Rectal smooth muscle tissue (tissue), 1 donor: Measurements from ENCODE around the gene RHOG.
"Not testable (repeated sequence)": the region's sequence is repeated elsewhere in the genome, so short reads cannot be mapped to it uniquely, and the experiment has no call there.

Experiments used
- H3K27ac ChIP-seq: one replicate; pipeline ENCODE4 v1.7.0; 2013; ENCODE audit warnings: low read depth, low read length, inconsistent platforms
- H3K27me3 ChIP-seq: one replicate; pipeline ENCODE4 v1.7.0; 2013; ENCODE audit warnings: low read length; ENCODE audit not compliant: control insufficient read depth, insufficient read depth
- H3K36me3 ChIP-seq: one replicate; pipeline ENCODE4 v1.7.0; 2013; ENCODE audit warnings: low read length; ENCODE audit not compliant: control insufficient read depth, insufficient read depth
- H3K4me1 ChIP-seq: one replicate; pipeline ENCODE4 v1.7.0; 2013; ENCODE audit warnings: low read length; ENCODE audit not compliant: control insufficient read depth, insufficient read depth
- H3K4me3 ChIP-seq: one replicate; pipeline ENCODE4 v1.7.0; 2013; ENCODE audit warnings: low read length
- H3K9ac ChIP-seq: one replicate; pipeline ENCODE4 v1.7.0; 2013; ENCODE audit warnings: low read length

Gene RHOG

GRCh38 chr11:3826721-3827120 lies 14.0 kb downstream of the RHOG start:
- Histone ChIP-seq H3K9ac (no peak overlapping the region), H3K4me1 (no peaks in the 10 kb centered on the region), H3K36me3 (peaks cover 23% of the 10 kb centered on the region), H3K27me3 (no peaks in the 10 kb centered on the region), H3K4me3 (no peak overlapping the region), H3K27ac (no peak overlapping the region)

GRCh38 chr11:3825473-3826154 lies 15.1 kb downstream of the RHOG start:
- H3K4me1 ChIP-seq = no peaks in the 10 kb centered on the region
- H3K27me3 ChIP-seq = no peaks in the 10 kb centered on the region
- H3K27ac ChIP-seq = no peak overlapping the region
- no peak overlapping the region for H3K9ac ChIP-seq
- no peak overlapping the region for H3K4me3 ChIP-seq
- H3K36me3 ChIP-seq = peaks cover 26% of the 10 kb centered on the region

GRCh38 chr11:3824714-3825472 lies 15.9 kb downstream of the RHOG start:
- H3K27ac ChIP-seq = no peak overlapping the region

GRCh38 chr11:3823762-3824506 lies 16.8 kb downstream of the RHOG start:
- Histone ChIP-seq H3K27me3 (no peaks in the 10 kb centered on the region), H3K36me3 (peaks cover 26% of the 10 kb centered on the region), H3K4me1 (no peaks in the 10 kb centered on the region), H3K27ac (no peak overlapping the region), H3K9ac (no peak overlapping the region), H3K4me3 (no peak overlapping the region)

More at GRCh38 chr11:3824714-3825472, 15.9 kb downstream of the RHOG start:
- Histone ChIP-seq H3K4me3 (no peak overlapping the region), H3K27me3 (no peaks in the 10 kb centered on the region), H3K9ac (no peak overlapping the region), H3K36me3 (peaks cover 26% of the 10 kb centered on the region), H3K4me1 (no peaks in the 10 kb centered on the region)

GRCh38 chr11:3823303-3823702 lies 17.5 kb downstream of the RHOG start:
- H3K27ac ChIP-seq = no peak overlapping the region
- no peak overlapping the region for H3K9ac ChIP-seq
- no peak overlapping the region for H3K4me3 ChIP-seq
- H3K27me3 ChIP-seq = no peaks in the 10 kb centered on the region
- peaks cover 26% of the 10 kb centered on the region for H3K36me3 ChIP-seq
- H3K4me1 ChIP-seq = no peaks in the 10 kb centered on the region

GRCh38 chr11:3822312-3822711 lies 18.4 kb downstream of the RHOG start:
- no peaks in the 10 kb centered on the region for H3K4me1 ChIP-seq
- no peaks in the 10 kb centered on the region for H3K27me3 ChIP-seq
- H3K36me3 ChIP-seq = peaks cover 16% of the 10 kb centered on the region
- H3K4me3 ChIP-seq = no peak overlapping the region
- H3K9ac ChIP-seq = no peak overlapping the region
- no peak overlapping the region for H3K27ac ChIP-seq

GRCh38 chr11:3820971-3821370 lies 19.8 kb downstream of the RHOG start:
- H3K4me3 ChIP-seq = no peak overlapping the region
- H3K36me3 ChIP-seq = peaks cover 9% of the 10 kb centered on the region
- no peak overlapping the region for H3K27ac ChIP-seq
- H3K4me1 ChIP-seq = no peaks in the 10 kb centered on the region
- H3K9ac ChIP-seq = no peak overlapping the region
- no peaks in the 10 kb centered on the region for H3K27me3 ChIP-seq

GRCh38 chr11:3817181-3817800 lies 23.5 kb downstream of the RHOG start:
- H3K36me3 ChIP-seq = peaks cover 3% of the 10 kb centered on the region
- no peak overlapping the region for H3K9ac ChIP-seq
- no peak overlapping the region for H3K27ac ChIP-seq
- H3K4me1 ChIP-seq = no peaks in the 10 kb centered on the region
- H3K4me3 ChIP-seq = no peak overlapping the region
- H3K27me3 ChIP-seq = no peaks in the 10 kb centered on the region

- H3K36me3 ChIP-seq = peaks cover 3% of the 10 kb centered on the region
- H3K4me3 ChIP-seq = no peak overlapping the region
- no peaks in the 10 kb centered on the region for H3K27me3 ChIP-seq
- H3K9ac ChIP-seq = no peak overlapping the region
- H3K27ac ChIP-seq = no peak overlapping the region
- no peaks in the 10 kb centered on the region for H3K4me1 ChIP-seq
These were observed 24.1 kb downstream of the RHOG start for GRCh38 chr11:3816673-3817072.

GRCh38 chr11:3815845-3816244 lies 24.9 kb downstream of the RHOG start:
- Histone ChIP-seq H3K9ac (no peak overlapping the region), H3K27ac (no peak overlapping the region), H3K4me3 (no peak overlapping the region), H3K27me3 (no peaks in the 10 kb centered on the region), H3K4me1 (no peaks in the 10 kb centered on the region), H3K36me3 (peaks cover under 1% of the 10 kb centered on the region)

- H3K4me3 ChIP-seq, H3K4me1 ChIP-seq, H3K9ac ChIP-seq, H3K27ac ChIP-seq, H3K27me3 ChIP-seq, H3K36me3 ChIP-seq: not testable (repeated sequence)
These were observed 25.9 kb downstream of the RHOG start for GRCh38 chr11:3814832-3815231.

- H3K27me3 ChIP-seq = no peaks in the 10 kb centered on the region
- H3K4me1 ChIP-seq = peaks cover 3% of the 10 kb centered on the region
- H3K9ac ChIP-seq = no peak overlapping the region
- no peak overlapping the region for H3K27ac ChIP-seq
- no peak overlapping the region for H3K4me3 ChIP-seq
- H3K36me3 ChIP-seq = no peaks in the 10 kb centered on the region
These were observed 29.8 kb downstream of the RHOG start for GRCh38 chr11:3810951-3811350.
